DMS53 (cell line): ENCODE results near the gene CCDC187.
A peak's percentile ranks its signal among the peaks of the same experiment; 100 is the strongest.

Source experiments
- DNase-seq: peaks from one replicate; lab custom pipeline; 2025; lab: John Stamatoyannopoulos, UW

Gene CCDC187

DNA sequence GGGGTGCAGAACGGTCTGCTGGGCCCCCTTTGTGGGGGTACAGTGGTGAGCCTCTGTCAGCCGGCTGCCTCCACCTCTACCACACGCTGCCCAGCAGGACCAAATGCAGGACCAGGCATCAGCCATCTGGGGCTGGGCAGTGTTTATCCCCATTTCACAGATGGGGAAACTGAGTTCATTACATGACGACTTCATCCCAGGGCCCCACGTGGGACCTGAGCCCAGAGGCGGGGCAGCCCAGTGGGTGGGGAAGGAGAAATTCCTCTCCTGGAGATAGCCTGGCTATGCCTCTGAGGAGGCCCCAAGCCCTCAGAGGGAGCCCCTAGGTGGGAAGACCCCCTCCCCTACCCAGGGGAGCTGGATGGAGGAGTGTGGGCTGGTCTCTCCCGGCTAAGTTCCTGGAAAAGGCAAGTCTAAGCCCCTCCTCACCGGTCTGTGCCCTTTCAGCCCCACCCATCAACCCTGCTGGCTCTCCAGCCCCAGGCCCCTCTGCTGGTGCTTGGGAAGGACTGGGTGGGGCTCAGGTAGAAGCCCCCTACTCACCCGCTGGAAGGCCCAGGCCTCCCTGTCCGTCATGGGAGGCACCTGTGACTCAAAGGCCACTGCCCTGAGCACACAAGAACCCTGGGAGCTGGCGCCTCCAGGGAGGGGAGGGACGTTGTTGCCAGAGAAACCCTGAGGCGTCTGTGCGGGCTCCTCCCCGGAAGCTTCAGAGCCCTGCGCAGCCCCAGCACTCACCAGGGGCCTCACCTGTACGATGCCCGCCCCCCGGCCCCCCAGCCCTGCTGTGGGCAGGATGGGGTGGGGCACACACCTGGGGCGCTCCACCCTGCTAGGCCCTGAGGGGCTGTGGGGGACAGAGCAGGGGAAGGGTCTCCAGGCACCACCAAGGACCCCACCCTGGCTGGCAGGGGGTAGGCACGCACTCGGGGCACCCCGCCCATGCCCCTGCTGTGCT is 7.4 kb upstream of the CCDC187 start:
- DNase-seq, result peak; percentile 95

DNA sequence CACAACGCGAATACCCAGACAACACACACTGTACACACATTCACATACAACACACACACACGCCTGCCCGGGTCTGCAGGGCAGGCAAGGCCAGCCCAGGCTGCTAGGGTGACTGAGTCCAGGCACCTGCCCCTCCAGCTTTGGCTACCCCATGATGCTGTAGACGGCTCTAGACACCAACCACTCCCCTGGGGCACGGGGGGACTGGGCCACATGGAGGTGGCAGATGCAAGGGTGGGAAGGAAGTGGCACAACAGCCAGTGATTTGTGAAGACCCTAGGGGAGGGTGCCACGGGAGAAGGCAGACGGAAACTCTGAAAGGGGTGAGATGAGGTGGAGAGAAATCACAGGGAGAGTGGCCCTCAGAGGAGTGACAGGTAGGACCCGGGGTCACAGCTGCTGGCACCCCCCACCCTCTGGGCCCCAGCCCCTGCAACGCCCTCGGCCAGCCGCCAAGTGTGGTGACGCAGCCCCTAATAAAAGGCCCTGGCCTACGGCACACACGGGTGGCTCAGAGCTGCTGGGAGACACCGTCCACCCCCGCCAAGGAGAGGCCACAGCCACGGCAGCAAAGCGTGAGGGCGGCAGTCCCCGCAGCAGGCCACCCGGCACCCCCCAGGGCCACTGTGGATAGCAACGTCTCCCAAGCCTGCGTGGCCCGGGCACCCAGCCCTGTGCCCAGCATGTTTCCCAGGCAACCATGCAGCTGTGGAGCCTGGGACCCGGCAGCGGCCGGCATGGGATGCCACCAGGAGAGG is 6.6 kb upstream of the CCDC187 start:
- DNase-seq, result peak; percentile 49

DNA sequence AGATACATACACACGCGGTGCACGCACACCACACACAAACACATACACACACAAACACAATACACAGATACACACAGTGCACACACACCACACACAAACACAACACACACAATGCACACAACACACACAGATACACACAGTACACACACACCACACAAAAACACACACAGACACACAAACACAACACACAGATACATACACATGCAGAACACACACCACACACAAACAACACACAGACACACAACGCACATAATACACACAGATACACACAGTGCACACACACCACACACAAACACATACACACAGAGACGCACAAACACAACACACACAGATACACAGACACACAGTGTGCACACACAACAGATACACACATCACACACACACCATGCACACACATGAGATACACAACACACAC is 5.9 kb upstream of the CCDC187 start:
- no peak for DNase-seq

DNA sequence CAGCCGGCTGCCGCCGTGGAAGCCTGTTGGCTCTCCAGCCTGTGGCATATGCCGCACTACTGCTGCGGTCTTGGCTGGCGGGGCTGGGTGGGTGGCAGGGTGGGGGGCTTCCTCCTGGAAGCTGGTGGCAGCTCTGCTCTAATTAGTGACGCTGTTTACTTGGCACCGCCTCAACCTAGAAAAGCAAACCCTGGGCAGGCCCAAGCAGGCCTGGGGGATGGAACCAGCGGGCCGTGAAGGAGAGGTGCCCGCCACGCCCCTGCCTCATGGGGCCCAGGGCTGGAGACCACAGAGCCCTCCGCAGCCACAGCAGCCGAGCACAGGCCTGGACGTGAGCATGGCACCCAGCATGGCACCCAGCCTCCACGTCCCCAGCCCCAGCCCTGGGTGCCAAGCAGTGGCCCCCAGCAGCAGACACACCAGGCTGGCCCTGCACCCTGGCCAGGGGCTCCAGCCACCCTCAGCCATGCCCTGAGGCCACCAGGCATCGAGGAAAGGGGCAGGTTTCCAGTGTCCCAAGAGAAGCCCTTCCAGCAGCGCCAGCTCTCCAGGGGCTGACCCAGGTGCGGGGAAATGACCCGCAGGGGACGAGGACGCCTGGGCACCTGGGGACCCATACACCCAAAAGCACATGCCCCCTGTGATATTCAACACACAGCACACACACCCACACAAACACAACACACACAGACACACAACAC is 5.4 kb upstream of the CCDC187 start:
- peak; percentile 88 for DNase-seq

DNA sequence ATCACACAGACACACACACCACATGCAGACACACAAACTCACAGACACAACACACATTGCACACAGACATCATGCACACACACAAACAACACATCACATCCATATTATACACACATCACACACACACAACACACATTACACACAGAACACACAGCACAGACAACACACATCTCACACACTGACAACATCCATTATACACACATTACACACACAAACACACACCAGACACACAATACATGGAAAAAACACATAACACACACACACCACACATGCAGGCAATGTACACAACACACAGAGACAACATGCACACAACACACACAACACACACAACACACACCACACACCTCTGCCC is 4.8 kb upstream of the CCDC187 start:
- no peak for DNase-seq

DNA sequence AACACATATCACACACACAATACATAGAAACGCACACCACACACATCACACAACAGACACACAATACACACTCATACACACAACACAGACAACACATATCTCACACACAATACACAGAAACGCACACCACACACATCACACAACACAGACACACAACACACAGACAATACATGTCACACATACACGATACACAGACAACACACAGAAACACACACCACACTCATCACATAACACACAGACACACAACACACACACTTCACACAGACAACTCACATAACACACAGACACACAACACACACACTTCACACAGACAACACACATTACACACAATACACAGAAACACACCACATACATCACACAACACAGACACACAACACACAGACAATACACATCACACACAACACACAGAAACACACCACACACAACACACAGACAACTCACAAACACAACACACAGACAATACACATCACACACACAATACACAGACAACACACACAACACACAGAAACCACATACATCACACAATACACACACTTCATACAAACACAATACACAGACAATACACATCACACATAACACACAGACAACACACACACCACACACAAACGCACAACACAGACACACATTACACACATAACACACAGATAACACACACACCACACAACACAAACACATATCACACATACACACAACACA is 4.3 kb upstream of the CCDC187 start:
- DNase-seq, result no peak

DNA sequence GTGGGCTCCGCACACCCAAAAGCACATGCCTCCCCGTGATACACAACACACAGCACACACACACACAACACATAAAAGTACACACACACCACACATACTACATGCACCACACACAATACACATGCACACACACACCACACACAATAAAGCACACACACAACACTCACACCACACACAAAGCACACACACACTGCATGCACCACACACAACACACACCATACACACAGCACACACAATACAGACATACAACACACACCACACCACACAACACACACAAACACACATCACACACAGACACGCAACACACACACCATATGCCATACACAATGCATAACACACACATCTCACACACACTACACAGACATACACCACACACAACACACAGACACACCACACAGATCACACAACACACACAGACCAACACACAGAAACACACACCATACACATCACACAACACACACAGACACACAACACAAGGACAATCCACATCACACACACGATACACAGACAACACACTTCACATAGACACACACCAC is 3.4 kb upstream of the CCDC187 start:
- no peak for DNase-seq

DNA sequence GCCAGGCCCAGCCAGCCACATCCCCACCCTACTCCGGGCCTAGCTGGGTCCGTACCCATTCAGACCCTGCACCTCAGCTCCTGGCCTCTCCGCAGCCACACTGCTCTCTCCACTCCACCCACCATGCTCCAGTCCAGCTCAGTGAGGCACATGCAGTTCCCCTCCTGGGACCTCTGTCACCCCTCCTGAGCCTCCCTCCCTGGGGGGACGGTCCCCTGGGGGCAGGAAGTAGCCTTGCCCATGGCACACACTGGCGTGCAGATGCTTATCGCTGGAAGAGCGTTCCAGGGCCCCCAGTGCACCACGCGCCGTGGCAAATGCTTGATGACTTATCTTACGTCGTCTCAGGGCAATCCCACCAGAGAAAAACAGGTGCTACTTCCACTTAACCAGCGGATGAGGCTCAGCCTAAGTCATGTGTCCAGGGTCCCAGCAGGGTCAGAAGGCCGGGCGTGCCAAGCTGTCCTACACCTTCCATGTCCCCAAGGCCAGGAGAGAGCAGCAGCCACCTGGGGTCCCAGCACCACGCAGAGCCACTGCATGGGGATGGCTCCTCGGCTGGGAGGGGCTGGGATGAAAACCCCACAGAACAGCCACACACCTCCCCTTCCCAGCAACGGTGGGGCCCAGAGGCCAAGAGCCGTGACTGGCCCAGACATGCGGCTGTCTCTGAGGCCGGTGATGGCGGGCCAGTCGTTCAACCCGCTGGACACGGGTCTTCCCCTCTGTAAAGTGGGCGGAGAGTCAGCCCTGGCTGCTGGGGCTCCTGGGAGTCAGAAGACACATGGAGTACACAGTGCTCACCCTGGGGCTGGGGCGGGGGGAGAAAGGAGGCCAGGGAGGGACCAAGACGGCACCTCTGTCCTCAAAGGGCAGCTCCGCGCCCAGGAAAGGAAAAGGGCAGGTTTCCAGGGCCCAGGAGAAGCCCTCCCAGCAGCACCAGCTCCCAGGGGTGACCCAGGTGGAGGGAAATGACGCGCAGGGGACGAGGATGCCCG is 2.6 kb upstream of the CCDC187 start:
- peak; percentile 52 for DNase-seq

DNA sequence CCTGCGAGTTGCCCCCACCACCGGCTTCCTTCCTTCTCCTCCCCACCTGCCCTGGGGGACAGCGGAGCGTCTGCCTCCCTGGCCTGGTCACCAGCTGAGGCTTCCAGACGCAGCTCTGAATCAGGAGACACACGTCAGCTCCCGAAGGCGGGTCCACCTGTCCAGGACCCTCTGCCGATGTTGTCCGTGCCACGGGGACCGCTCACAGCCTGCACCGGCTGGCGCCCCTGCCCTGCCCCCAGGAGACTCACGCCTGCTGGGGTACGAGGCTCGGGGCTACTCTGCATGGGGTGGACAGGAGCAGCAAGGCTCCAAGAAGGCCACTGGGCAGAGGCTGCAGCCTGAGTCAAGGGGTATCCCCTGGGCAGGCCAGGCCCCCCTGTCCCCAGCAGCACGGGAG is 1.9 kb upstream of the CCDC187 start:
- no peak for DNase-seq

DNA sequence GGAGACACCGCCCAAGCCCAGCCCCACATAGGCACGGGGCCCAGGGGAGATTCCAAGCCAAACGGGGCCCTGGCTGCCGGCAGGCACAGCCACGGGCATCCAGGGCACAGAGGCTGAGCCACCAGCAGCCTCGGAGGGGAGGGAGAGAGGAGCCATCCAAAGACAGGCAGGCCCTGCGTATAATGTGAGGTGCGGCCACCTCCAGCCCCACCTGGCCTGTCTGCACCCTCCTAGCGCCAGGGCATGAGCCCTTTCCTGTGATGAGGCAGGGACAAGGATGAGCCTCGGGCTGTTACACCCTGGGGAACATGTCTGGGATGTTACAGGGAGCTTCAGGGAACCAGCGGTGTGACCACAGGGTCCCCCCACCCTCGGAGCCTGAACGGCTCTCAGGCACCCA is 1.1 kb upstream of the CCDC187 start:
- no peak for DNase-seq

DNA sequence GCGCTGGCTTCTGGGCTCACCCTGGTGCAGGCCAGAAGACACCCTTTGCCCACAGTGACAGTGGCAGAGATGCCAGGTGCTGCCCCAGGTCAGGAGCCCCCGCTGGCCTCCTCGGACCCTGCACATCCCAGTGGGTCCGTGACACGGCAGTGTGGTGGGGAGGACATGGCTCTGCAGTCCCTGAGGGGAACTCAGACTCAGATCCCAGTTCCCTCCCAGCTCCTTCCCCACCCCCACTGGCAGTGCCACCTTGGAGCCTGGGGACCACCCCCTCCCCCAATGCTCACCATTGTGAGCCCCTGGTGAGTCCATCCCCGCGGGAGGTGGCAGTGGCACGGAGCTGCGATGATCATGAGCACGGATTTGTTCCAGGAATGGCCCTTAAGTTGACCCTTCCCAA is 562 bp upstream of the CCDC187 start:
- DNase-seq, result no peak

DNA sequence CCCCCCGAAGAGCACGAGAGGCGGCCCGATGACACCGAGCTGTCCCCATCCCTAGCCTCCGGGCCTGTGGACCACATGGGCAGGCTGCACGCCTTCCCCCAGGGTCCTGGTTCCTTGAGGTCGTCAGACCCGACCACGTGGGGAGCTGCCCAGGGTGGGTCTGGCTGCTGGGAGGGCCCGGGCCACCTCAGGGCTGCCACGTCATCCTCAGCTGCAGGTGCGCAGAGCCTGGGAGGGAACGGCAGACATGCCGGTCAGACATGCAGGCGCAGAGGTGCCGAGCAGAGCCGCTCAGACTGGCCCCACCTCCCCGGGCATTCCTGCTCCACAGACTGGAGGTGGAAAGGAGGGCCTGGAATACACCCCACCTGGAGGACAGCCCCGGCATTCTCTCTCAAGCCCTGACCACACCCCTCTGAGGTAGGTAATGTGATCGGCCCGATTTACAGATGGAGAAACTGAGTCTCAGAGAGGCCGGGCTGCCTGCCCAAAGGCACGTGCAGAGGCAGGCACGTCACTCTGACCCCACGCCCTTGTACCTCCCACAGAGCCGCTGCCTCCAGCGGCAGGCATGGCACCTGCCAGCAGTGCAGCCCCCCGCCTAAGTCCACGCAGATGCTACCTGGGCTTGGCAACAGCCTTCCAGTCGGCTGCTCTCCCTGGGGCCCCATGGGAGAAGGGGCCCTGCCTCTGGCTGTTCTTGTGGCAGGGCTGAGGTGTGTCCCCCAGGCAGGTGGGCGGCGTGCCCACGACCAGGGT is 649 bp downstream of the CCDC187 start:
- peak; percentile 90 for DNase-seq

DNA sequence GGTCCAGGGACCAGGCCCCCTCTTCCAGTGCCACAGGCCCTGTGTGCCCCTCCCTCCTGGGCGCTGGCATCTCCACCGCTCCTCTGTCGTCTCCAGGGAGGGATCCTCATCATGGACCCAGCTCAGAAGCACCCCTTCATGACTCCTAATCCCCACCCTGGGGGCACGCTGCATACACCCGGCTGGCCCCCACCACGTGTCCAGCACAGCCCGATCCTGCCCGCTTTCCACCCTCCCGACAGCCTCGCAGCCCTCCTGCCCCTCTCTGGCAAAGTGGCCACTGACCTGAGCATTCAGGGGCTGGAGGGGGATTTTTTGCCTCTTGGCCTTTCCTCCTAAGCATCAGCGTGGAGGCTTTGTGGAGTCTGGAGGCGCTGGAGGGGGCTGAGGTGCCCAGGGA is 1.4 kb downstream of the CCDC187 start:
- peak; percentile 43 for DNase-seq

DNA sequence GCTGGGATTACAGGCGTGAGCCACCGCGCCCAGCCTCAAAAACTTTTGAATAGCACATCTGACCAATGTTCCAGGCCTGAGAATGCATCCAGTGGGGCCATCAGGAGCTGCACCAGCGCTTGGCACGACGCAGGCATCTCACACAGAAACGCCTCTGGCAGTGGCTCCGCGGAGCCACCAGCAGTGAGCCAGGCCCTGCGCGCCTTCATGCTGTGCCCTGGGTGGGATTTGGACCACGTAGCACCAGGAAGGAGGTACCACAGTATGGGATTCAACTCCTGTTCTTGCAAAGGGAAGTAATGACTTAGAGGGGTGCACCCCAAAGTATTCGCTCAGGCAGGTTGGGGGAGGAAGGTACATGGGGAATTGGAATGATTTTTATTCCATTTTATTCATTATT is 3.0 kb downstream of the CCDC187 start:
- no peak for DNase-seq

DNA sequence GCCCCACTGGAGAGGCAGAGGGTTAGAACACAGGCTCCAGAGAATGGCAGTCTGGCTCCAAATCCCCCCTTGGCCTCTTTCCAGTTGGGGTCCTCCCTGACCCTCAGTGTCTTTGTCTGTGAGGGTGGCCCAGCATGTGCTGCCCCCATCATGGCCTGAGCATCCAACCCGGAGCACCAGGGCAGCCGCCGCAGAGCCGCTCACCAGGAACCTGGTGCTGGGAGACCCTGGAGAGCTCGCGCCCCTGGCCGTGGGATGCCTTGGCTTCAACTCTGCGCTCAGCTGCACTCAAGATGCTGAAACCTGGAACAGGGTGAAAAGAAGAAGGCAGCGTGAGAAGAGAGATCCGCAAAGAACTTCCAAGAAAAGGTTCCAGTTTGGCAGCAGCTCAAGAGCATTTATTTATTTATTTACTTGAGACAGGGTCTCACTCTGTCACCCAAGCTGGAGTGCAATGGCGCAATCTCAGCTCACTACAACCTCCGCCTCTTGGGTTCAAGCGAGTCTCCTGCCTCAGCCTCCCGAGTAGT is 3.8 kb downstream of the CCDC187 start:
- no peak for DNase-seq

DNA sequence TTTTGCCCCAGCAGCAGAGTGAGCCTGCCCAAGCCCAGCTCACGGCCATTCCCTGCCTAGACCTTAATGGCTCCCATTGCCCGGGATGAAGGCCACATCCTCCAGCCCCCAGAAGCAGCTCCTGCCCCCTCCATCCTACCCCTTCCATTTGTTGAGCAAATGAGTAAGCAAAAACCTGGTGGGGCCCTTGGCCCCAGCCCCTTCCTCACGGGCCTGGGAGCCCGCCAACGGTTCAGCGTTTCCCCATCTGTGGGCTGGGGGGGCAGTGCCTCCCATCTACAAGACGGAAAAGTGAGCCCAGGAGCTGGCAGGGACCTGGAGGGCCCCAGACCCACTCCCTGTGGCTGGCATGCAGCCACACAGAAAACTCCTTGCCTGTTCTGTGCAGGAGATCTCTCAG is 4.4 kb downstream of the CCDC187 start:
- DNase-seq, result no peak

DNA sequence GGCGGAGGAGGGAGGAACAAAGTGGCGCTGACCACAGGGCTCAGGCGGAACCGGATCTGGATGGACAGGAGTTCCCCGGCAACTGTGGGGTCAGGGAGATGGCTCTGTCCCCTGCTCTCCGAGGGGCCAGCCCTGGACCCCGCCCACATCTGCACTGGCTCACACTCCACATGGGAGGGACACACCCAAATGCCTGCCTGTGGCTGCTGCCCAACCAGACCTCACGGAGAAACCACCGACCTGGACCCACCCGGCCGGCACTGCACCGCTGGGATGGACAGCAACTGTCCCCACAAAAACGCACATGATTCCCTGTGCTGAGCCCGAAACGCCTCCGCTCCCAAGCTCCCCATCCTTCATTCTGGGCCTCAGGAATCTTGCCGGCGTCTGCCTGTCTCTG is 4.8 kb downstream of the CCDC187 start:
- DNase-seq, result no peak

DNA sequence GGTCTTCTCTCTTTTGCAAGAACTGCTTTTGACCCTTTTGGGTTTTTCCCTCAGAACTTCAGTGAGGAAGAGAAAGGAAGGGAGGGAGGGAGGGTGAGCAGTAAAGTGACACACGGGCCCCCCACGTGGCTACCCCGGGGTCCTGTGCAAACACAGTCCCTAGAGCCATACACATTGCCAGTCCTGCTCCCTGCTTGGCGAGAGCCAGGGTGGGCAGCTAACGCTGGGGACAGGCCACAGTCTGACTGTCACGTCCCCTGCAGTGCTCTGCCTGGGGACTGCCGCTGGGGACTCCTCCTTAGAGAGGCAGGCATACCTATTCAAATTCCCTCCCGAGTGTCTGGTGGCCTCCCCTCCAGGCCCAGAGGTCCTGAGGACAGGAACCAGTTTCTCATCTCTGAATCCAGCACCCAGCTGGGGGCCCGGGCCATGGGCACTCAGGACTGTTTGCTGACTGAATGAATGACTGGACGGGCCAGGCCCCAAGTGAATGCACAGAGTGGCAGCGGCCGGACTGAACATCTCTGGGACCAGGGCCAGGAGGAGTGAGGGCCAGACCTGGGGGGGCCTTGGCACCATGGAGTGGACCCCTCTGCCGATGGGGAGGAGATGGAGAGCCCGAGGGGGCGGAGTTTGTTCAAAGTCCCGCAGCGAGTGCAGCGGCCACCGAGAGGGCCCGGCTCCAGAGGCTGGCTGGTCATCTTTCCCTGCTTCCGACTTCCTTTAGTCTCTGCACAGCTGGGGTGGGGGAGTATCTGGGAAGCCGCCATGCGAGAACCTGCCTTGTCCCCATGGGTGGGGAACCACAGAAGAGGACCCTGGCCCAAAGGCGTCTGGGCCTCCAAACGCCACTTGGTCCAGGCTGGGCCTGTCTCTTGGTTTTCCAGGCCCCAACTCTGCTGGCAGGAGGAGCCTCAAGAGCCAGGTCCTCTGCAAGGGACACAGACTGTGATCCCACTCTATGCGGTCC is 5.8 kb downstream of the CCDC187 start:
- peak; percentile 57 for DNase-seq
